Effector memory CD8-positive, alpha-beta T cell (primary cell): ENCODE data around the gene DRD2.
A peak's percentile ranks its signal among the peaks of the same experiment; 100 is the strongest.
"Not testable (repeated sequence)": the region's sequence is repeated elsewhere in the genome, so short reads cannot be mapped to it uniquely, and the experiment has no call there.

Experiments used
- ATAC-seq: fragments of 150-1000 bp; cut with Tn5 transposase; replicated peaks from 2 replicates; pipeline ENCODE4 v1.10.0; 2021; ENCODE audit warnings: mild to moderate bottlenecking, moderate library complexity
- DNase-seq, 3 experiments: peaks; one replicate each; pipeline ENCODE4 v3.0.0; 2021
- H3K27ac Mint-ChIP-seq, 2 donors: one replicate each; pipeline ENCODE4 v1.8.0; 2022; ENCODE audit warnings: mild to moderate bottlenecking in 2 of 2, mixed read lengths in 2 of 2, moderate library complexity in 2 of 2
- H3K27me3 Mint-ChIP-seq, 2 donors: one replicate each; pipeline ENCODE4 v1.8.0; 2022; ENCODE audit warnings: mixed read lengths in 2 of 2
- H3K36me3 Mint-ChIP-seq: one replicate; pipeline ENCODE4 v1.8.0; 2022; ENCODE audit warnings: mild to moderate bottlenecking, moderate library complexity, mixed read lengths; ENCODE audit not compliant: insufficient read depth
- H3K4me1 Mint-ChIP-seq, 2 donors: one replicate each; pipeline ENCODE4 v1.8.0; 2022; ENCODE audit warnings: low read depth in 2 of 2, mixed read lengths in 2 of 2
- H3K4me3 Mint-ChIP-seq, 2 donors: one replicate each; pipeline ENCODE4 v1.8.0; 2022; ENCODE audit warnings: mild to moderate bottlenecking in 2 of 2, mixed read lengths in 2 of 2, moderate library complexity in 2 of 2
- H3K9me3 Mint-ChIP-seq, 2 donors: one replicate each; pipeline ENCODE4 v1.8.0; 2022; ENCODE audit warnings: mixed read lengths in 2 of 2
- total RNA-seq, 9 experiments: gene quantifications; one replicate each; lab custom pipeline; 2026; lab: John Stamatoyannopoulos, UW

DRD2 gene
- 0 to 0.03 (median 0) reads per million in 9 experiments for total RNA-seq

- no peaks in the 10 kb centered on the region for H3K9me3 Mint-ChIP-seq
- H3K27ac Mint-ChIP-seq, result no peak within 1 kb of the TSS
- H3K4me1 Mint-ChIP-seq, result no peaks in the 10 kb centered on the region
- no peaks in the 10 kb centered on the region for H3K36me3 Mint-ChIP-seq
- H3K4me3 Mint-ChIP-seq, result peak within 1 kb of the TSS; percentile 34 to 53
- peaks cover 67 to 91% of the 10 kb centered on the region in 2 donors for H3K27me3 Mint-ChIP-seq
- no peak for ATAC-seq
- DNase-seq, result no peak
Observed at GRCh38 chr11:113475160-113475761, at the start of gene DRD2. Gene DRD2, minus strand, starts transcription at chr11:113475398. Its CDS starts 50,747 bp downstream, at chr11:113424651.

- not testable (repeated sequence) for ATAC-seq, H3K4me3 Mint-ChIP-seq, H3K9me3 Mint-ChIP-seq
Observed at GRCh38 chr11:113523906-113524305, 48.7 kb upstream of the DRD2 start.

GRCh38 chr11:113521737-113522517, 46.7 kb upstream of the DRD2 start:
- H3K27me3 Mint-ChIP-seq, result peaks cover 42 to 60% of the 10 kb centered on the region in 2 donors
- ATAC-seq (no peak), DNase-seq (no peak)
- H3K27ac Mint-ChIP-seq, result no peak overlapping the region
- no peaks in the 10 kb centered on the region for H3K9me3 Mint-ChIP-seq
- H3K36me3 Mint-ChIP-seq, result no peaks in the 10 kb centered on the region
- no peaks in the 10 kb centered on the region for H3K4me1 Mint-ChIP-seq
- H3K4me3 Mint-ChIP-seq, result no peak overlapping the region

More at GRCh38 chr11:113523906-113524305, 48.7 kb upstream of the DRD2 start:
- peaks cover 37 to 52% of the 10 kb centered on the region in 2 donors for H3K27me3 Mint-ChIP-seq
- not testable (repeated sequence) for H3K27ac Mint-ChIP-seq, H3K36me3 Mint-ChIP-seq, H3K4me1 Mint-ChIP-seq, DNase-seq

- no peaks in the 10 kb centered on the region for H3K9me3 Mint-ChIP-seq
- H3K27me3 Mint-ChIP-seq, result peaks cover 52 to 78% of the 10 kb centered on the region in 2 donors
- no peak overlapping the region for H3K4me3 Mint-ChIP-seq
- ATAC-seq, result no peak
- no peak overlapping the region for H3K27ac Mint-ChIP-seq
- DNase-seq, result no peak
- no peaks in the 10 kb centered on the region for H3K4me1 Mint-ChIP-seq
- no peaks in the 10 kb centered on the region for H3K36me3 Mint-ChIP-seq
Observed at GRCh38 chr11:113519989-113520613, 44.9 kb upstream of the DRD2 start.

- no peaks in the 10 kb centered on the region for H3K4me1 Mint-ChIP-seq
- H3K27ac Mint-ChIP-seq, result no peak overlapping the region
- H3K9me3 Mint-ChIP-seq, result no peaks in the 10 kb centered on the region
- ATAC-seq (no peak), DNase-seq (no peak)
- H3K36me3 Mint-ChIP-seq, result no peaks in the 10 kb centered on the region
- no peak overlapping the region for H3K4me3 Mint-ChIP-seq
- peaks cover 44 to 83% of the 10 kb centered on the region in 2 donors for H3K27me3 Mint-ChIP-seq
Observed at GRCh38 chr11:113518716-113519495, 43.7 kb upstream of the DRD2 start.

- H3K4me1 Mint-ChIP-seq, result no peaks in the 10 kb centered on the region
- peaks cover 38 to 84% of the 10 kb centered on the region in 2 donors for H3K27me3 Mint-ChIP-seq
- no peak for ATAC-seq
- no peak for DNase-seq
- H3K36me3 Mint-ChIP-seq, result no peaks in the 10 kb centered on the region
- H3K27ac Mint-ChIP-seq, result no peak overlapping the region
- H3K9me3 Mint-ChIP-seq, result no peaks in the 10 kb centered on the region
- no peak overlapping the region for H3K4me3 Mint-ChIP-seq
Observed at GRCh38 chr11:113517361-113517760, 42.2 kb upstream of the DRD2 start.

GRCh38 chr11:113514856-113515255, 39.7 kb upstream of the DRD2 start:
- no peak for DNase-seq
- no peak for ATAC-seq
- Mint-ChIP-seq H3K9me3 (no peaks in the 10 kb centered on the region), H3K27ac (no peak overlapping the region), H3K4me3 (no peak overlapping the region), H3K4me1 (no peaks in the 10 kb centered on the region), H3K36me3 (no peaks in the 10 kb centered on the region), H3K27me3 (peaks cover 35 to 73% of the 10 kb centered on the region in 2 donors)

- Mint-ChIP-seq H3K27me3 (peaks cover 36 to 50% of the 10 kb centered on the region in 2 donors), H3K36me3 (no peaks in the 10 kb centered on the region), H3K9me3 (no peaks in the 10 kb centered on the region), H3K27ac (no peak overlapping the region), H3K4me1 (no peaks in the 10 kb centered on the region), H3K4me3 (no peak overlapping the region)
- no peak for ATAC-seq
- DNase-seq, result no peak
Observed at GRCh38 chr11:113507341-113507740, 32.1 kb upstream of the DRD2 start.

GRCh38 chr11:113506893-113507292, 31.7 kb upstream of the DRD2 start:
- Mint-ChIP-seq H3K27me3 (peaks cover 38 to 51% of the 10 kb centered on the region in 2 donors), H3K4me1 (no peaks in the 10 kb centered on the region), H3K9me3 (no peaks in the 10 kb centered on the region), H3K36me3 (no peaks in the 10 kb centered on the region), H3K4me3 (no peak overlapping the region), H3K27ac (no peak overlapping the region)
- ATAC-seq, result no peak
- DNase-seq, result no peak

- Mint-ChIP-seq H3K27me3 (peaks cover 36 to 55% of the 10 kb centered on the region in 2 donors), H3K4me3 (no peak overlapping the region), H3K36me3 (no peaks in the 10 kb centered on the region), H3K27ac (no peak overlapping the region), H3K9me3 (no peaks in the 10 kb centered on the region), H3K4me1 (no peaks in the 10 kb centered on the region)
- DNase-seq (no peak), ATAC-seq (no peak)
Observed at GRCh38 chr11:113506461-113506860, 31.3 kb upstream of the DRD2 start.

- Mint-ChIP-seq H3K4me1 (no peaks in the 10 kb centered on the region), H3K27ac (no peak overlapping the region), H3K36me3 (no peaks in the 10 kb centered on the region), H3K9me3 (no peaks in the 10 kb centered on the region), H3K27me3 (peaks cover 33 to 59% of the 10 kb centered on the region in 2 donors), H3K4me3 (no peak overlapping the region)
- ATAC-seq (no peak), DNase-seq (no peak)
Observed at GRCh38 chr11:113505541-113506375, 30.6 kb upstream of the DRD2 start.

- DNase-seq (no peak), ATAC-seq (no peak)
- no peak overlapping the region for H3K27ac Mint-ChIP-seq
- H3K4me1 Mint-ChIP-seq, result no peaks in the 10 kb centered on the region
- no peaks in the 10 kb centered on the region for H3K9me3 Mint-ChIP-seq
- H3K36me3 Mint-ChIP-seq, result no peaks in the 10 kb centered on the region
- H3K27me3 Mint-ChIP-seq, result peaks cover 27 to 56% of the 10 kb centered on the region in 2 donors
- H3K4me3 Mint-ChIP-seq, result no peak overlapping the region
Observed at GRCh38 chr11:113505046-113505445, 29.8 kb upstream of the DRD2 start.
